ENCODE data around the gene NPIPB6.

Gene NPIPB6

DNA sequence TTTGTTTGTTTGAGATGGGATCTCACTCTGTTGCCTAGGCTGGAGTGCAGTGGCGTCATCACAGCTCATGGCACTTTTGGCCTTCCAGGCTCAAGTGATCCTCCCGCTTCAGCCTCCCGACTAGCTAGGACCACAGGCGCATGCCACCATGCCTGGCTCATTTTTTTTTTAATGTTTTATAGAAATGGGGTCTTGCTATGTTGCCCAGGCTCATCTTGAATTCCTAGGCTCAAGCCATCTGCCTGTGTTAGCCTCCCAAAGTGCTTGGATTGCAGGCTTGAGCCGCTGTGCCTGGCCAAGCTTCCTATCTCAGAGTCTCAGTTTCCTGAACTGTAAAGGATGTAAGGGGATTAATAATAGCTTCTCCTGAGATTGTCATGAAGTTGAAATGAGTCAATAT, 63.0 kb downstream of the NPIPB6 start:
- DNase-seq (ENCODE audit: insufficient read length) (no peak), FAIRE-seq (no peak)
- no peak for TF ChIP-seq POLR2A (IDR thresholded peaks at IDR 0.05; ENCODE audit: low read depth, low read length)
- TF ChIP-seq TAF1 (IDR thresholded peaks at IDR 0.05; ENCODE audit: borderline replicate concordance, low read depth, low read length), result no peak
- no peak for TF ChIP-seq POLR2AphosphoS5 (IDR thresholded peaks at IDR 0.05; ENCODE audit: low read depth, low read length)

DNA sequence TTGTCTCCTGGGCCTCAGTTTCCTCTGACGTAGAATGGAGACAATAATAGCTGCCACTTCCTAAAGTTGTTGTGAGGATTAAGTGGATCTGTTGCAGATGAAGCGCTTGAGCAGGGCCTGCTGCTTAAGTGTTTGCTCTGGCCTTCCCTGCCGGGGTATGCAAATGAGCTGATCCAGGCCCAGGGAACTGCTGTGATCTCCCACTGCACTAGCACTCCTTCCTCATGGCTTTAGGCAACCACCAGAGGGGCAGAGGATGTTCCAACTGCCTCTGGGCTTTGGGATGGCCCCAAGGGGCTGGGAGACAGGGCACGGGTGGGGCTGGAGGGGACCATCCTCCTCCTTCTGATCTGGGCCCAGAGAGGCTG, 64.8 kb downstream of the NPIPB6 start:
- TF ChIP-seq TAF1 (IDR thresholded peaks at IDR 0.05; ENCODE audit: borderline replicate concordance, low read depth, low read length) (no peak), POLR2A (IDR thresholded peaks at IDR 0.05; ENCODE audit: low read depth, low read length) (no peak), POLR2AphosphoS5 (IDR thresholded peaks at IDR 0.05; ENCODE audit: low read depth, low read length) (no peak)
- FAIRE-seq (no peak), DNase-seq (ENCODE audit: insufficient read length) (no peak)

DNA sequence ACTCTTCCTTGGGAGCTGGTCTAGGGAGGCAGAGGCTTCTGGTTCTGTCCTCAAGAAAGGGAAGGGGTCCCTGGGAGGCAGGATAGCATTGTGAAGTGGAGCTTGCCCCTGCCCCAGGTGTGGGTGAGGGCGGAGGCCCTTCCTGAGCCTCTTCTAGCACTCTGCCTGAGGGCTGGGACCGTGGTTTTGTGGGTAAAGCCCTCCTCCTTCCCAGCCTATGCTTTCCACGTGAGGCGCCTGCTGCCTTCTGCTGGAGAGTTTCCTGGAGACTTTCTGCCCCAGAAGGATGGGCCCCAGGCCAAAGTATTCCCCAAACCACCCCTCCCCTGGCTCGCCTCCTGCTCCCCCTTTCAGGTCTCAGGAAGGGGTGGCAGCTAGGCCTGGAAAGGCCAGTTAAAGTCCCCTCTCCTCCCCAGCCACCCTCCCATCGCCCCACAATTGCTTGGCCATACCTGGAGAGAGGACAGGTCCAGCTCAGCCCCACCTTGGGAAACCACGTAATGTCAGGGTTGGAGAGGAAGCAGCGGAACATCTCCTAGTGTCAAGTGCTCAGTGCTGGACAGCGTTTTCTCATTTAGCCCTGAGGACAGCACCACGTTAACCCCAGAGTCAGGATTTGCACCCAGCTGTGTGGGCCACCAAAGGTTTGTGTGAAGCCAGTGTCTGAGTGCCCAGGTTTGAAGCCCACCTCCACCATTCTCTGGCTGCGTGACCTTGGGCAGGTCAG, 65.4 kb downstream of the NPIPB6 start:
- FAIRE-seq, result no peak
- TF ChIP-seq TAF1 (IDR thresholded peaks at IDR 0.05; ENCODE audit: borderline replicate concordance, low read depth, low read length) (no peak), POLR2AphosphoS5 (IDR thresholded peaks at IDR 0.05; ENCODE audit: low read depth, low read length) (no peak), POLR2A (IDR thresholded peaks at IDR 0.05; ENCODE audit: low read depth, low read length) (no peak)

DNA sequence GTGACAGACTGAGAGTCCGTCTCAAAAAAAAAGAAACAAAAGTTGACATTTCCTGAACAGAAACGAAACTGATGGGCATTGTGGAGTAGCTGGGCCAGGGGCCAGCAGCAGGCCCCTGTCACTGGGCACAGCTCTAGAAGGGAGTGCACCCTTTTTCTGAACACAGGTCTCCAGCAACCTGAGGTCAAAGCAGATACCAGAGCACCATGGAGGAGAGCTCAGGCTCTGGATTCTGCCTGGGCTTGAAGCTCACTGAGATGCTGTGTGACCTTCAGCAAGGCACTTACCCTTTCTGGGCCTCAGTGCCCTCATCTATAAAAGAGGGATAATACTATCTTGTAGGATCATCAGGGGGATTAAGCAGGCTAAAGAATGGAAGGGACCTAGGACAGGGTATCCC, 66.0 kb downstream of the NPIPB6 start:
- no peak for FAIRE-seq
- no peak for TF ChIP-seq POLR2A (IDR thresholded peaks at IDR 0.05; ENCODE audit: low read depth, low read length)
- no peak for TF ChIP-seq TAF1 (IDR thresholded peaks at IDR 0.05; ENCODE audit: borderline replicate concordance, low read depth, low read length)
- TF ChIP-seq POLR2AphosphoS5 (IDR thresholded peaks at IDR 0.05; ENCODE audit: low read depth, low read length), result no peak

More for the DNA sequence above, 65.4 kb downstream of the NPIPB6 start:
- no peak for DNase-seq (ENCODE audit: insufficient read length)

DNA sequence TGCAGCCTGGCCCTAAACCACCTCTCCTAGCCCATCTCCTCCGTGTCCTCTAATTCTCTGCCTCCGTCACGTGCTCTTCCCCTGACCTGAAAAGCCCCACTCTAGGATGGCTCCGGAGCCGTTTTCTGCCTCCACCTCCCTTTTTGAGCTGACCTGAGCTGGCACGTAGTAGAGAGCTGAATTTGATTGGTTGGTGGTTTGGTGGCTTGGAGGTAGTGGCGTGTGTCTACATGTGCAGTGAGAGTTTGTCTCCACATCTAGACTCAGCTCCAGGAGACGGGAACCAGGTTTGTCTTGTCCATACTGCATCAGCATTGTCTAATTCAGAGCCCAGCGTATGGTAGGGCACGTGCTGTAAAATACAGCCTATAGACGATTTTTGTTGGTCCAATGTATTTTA, 68.0 kb downstream of the NPIPB6 start:
- FAIRE-seq (no peak), DNase-seq (ENCODE audit: insufficient read length) (no peak)
- TF ChIP-seq POLR2AphosphoS5 (IDR thresholded peaks at IDR 0.05; ENCODE audit: low read depth, low read length) (no peak), TAF1 (IDR thresholded peaks at IDR 0.05; ENCODE audit: borderline replicate concordance, low read depth, low read length) (no peak), POLR2A (IDR thresholded peaks at IDR 0.05; ENCODE audit: low read depth, low read length) (no peak)

More for the DNA sequence above, 66.0 kb downstream of the NPIPB6 start:
- DNase-seq (ENCODE audit: insufficient read length), result no peak

DNA sequence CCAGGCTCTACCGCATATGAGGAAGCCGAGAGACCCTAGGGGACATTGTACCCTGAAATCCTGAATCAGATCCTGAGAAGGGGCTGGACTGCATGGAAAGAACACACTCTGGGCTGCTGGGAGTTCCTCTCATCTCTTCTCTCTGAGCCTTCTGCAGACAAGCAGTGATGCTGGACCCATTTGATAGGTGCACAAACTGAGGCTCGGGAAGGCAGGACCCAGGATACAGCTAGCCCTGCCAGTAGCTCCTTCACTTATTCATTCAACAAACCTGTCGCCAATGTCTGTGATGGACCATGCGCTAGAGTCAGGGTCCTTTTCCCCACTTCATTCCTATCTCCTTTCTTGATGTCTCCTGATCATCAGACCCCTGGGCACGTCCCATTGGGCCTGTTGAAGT, 69.1 kb downstream of the NPIPB6 start:
- DNase-seq (ENCODE audit: insufficient read length) (no peak), FAIRE-seq (no peak)
- TF ChIP-seq POLR2A (IDR thresholded peaks at IDR 0.05; ENCODE audit: low read depth, low read length), result no peak
- no peak for TF ChIP-seq POLR2AphosphoS5 (IDR thresholded peaks at IDR 0.05; ENCODE audit: low read depth, low read length)
- no peak for TF ChIP-seq TAF1 (IDR thresholded peaks at IDR 0.05; ENCODE audit: borderline replicate concordance, low read depth, low read length)

DNA sequence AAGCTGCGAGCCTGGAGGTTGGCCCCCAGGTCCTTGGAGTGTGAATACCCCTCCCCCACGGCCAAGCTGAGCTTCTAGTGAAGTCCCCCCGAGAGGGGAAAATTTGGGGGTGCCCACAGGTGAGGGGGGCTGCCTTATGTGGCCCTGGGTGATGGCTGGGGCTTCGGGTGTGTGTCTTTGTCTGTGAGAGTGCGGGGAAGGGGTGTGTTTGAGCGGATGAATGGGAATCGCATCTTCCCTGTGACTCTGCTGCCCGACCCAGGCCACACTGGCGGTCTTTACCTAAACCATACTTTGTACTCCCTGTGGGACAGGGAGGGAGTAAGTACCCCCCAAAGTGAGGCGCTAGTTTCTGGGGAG, 69.7 kb downstream of the NPIPB6 start:
- no peak for TF ChIP-seq TAF1 (IDR thresholded peaks at IDR 0.05; ENCODE audit: borderline replicate concordance, low read depth, low read length)
- no peak for TF ChIP-seq POLR2AphosphoS5 (IDR thresholded peaks at IDR 0.05; ENCODE audit: low read depth, low read length)
- TF ChIP-seq POLR2A (IDR thresholded peaks at IDR 0.05; ENCODE audit: low read depth, low read length), result no peak
- DNase-seq (ENCODE audit: insufficient read length), result no peak
- FAIRE-seq, result no peak

DNA sequence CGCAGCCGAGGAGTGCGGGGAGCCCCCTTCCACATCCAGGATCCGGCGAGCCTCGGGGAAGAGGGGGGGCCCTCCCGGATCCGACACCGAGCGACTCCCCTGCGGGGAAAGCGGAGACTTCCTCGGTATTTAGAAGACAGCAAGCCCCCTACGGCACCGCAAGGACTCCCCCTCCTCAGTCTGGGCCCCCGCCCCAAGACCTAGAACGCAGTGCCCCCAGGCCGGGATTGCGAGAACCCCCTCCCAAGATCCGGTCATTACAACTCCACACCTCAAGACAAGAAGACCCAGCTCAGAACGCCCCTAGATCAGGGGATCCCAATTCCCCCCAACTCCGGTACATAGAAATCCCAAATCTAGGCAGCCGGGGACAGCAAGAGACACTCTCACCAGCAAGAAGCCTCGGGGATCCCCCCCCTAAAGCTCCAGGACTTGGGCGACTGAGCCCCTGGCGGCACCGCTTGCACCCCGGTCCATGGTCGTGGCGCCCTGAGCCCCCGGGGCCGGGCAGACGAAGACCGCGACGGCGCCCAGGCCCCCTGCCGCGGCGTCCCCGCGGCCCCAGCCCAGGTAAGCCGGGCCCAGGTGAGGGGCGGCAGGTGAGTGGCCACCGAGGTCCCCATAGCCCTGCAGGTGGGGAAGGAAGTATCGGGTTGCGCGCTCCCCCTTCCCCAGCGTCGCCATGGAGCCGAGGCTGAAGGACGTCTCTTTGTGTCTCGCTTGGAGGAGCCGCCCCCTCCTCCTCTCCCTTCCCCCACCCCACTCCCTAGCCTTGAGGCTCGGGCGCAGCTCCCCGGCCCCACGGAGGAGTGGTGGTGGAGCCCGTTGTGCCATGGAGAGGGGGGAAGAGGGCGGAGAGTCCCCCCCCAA, 70.3 kb downstream of the NPIPB6 start:
- no peak for FAIRE-seq
- no peak for DNase-seq (ENCODE audit: insufficient read length)
- TF ChIP-seq POLR2A (IDR thresholded peaks at IDR 0.05; ENCODE audit: low read depth, low read length) (no peak), POLR2AphosphoS5 (IDR thresholded peaks at IDR 0.05; ENCODE audit: low read depth, low read length) (no peak), TAF1 (IDR thresholded peaks at IDR 0.05; ENCODE audit: borderline replicate concordance, low read depth, low read length) (no peak)

Measured in GM12892 (cell line).